KOPT-K1 (cell line): Measurements from ENCODE around the gene TNIK.

ENCODE experiments used
- H3K27ac ChIP-seq: fragments of 200-600 bp; sonication (generic); 2 replicates; pipeline ENCODE4 v1.5.1; 2016; ENCODE audit warnings: antibody characterized with exemption, mild to moderate bottlenecking, low read depth, low read length; ENCODE audit not compliant: poor library complexity, severe bottlenecking
- H3K36me3 ChIP-seq: fragments of 200-600 bp; sonication (generic); 2 replicates; pipeline ENCODE4 v1.5.1; 2017; ENCODE audit warnings: antibody characterized with exemption, mild to moderate bottlenecking, low read length, moderate library complexity; ENCODE audit not compliant: insufficient read depth
- H3K9me3 ChIP-seq: fragments of 200-600 bp; sonication (generic); 2 replicates; pipeline ENCODE4 v1.5.1; 2017; ENCODE audit warnings: antibody characterized with exemption, low read length, mild to moderate bottlenecking; ENCODE audit not compliant: insufficient read depth, poor library complexity, severe bottlenecking

The TNIK gene

GRCh38 chr3:171366043-171366442 lies 94.2 kb downstream of the TNIK start:
- Histone ChIP-seq H3K36me3 (no peaks in the 10 kb centered on the region), H3K27ac (no peak overlapping the region), H3K9me3 (no peaks in the 10 kb centered on the region)

DNA sequence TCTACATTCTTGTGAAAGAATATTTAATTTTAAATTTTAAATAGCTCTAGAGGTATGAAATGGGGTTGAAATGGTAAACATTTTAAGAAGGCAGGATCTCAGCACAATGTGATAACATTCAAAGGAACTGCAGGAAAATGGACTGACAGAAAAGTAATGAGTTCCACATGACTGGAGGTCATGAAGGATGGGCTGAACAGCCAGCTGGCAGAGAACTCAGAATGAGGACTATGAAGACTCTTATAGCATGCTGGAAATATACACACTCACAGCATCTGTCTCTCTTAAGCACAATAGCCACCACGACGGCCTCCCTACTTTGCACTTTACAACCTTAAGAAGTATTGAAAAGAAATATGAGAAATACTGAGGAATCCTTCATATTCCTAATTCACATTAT lies 94.7 kb downstream of the TNIK start:
- H3K36me3 ChIP-seq: no peaks in the 10 kb centered on the region
- H3K9me3 ChIP-seq: no peaks in the 10 kb centered on the region
- H3K27ac ChIP-seq: no peak overlapping the region

- H3K27ac ChIP-seq: no peak overlapping the region
- no peaks in the 10 kb centered on the region for H3K36me3 ChIP-seq
- H3K9me3 ChIP-seq: no peaks in the 10 kb centered on the region
Observed at GRCh38 chr3:171364500-171364899, 95.7 kb downstream of the TNIK start.

DNA sequence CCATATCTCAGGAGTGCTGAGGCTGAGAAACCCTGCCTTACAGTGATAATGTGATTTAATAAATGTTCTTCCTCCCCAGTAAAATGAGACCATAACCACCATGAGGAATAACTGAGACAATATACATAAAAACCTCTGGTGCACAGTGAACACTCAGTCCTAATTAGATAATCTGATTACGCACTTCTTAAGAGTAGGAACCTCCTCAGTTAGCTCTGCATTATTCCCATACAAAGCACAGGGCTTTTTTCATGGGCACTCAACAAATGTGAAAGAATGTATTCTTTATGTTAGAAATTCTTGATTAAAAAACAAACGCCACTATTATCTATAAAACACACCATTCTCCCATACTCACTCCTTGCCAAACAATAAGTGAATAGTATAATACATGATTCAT lies 97.0 kb downstream of the TNIK start:
- Histone ChIP-seq H3K36me3 (no peaks in the 10 kb centered on the region), H3K9me3 (no peaks in the 10 kb centered on the region), H3K27ac (no peak overlapping the region)

GRCh38 chr3:171362575-171362974 lies 97.6 kb downstream of the TNIK start:
- Histone ChIP-seq H3K27ac (no peak overlapping the region), H3K9me3 (no peaks in the 10 kb centered on the region), H3K36me3 (no peaks in the 10 kb centered on the region)

- no peaks in the 10 kb centered on the region for H3K9me3 ChIP-seq
- H3K27ac ChIP-seq: no peak overlapping the region
Observed at GRCh38 chr3:171358881-171359198, 101.4 kb downstream of the TNIK start.

DNA sequence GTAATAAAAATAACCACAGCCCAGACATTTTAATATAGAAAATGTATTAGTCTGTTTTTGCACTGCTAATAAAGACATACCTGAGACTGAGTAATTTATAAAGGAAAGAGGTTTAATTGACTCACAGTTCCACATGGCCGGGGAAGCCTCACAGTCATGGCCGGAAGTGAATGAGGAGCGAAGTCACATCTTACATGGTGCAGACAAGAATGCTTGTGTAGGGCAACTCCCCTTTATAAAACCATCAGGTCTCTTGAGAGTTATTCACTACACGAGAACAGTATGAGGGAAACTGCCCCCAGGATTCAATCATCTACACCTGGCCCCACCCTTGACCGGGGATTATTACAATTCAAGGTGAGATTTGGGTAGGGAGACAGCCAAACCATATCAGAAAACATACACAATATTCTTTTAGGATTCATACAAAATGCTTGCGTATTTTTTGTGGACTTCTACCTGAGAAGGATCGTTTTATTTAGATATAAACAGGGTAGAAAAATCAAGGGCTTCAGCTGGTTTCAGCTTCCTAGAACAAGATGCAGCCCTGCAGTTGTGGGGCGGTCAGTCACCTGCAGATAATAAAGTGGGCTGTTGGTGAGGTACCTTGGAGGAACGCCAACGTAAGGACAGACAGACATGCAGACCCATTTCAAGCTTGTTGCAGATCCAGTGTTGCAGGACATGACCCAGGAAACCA lies 101.9 kb downstream of the TNIK start:
- no peaks in the 10 kb centered on the region for H3K36me3 ChIP-seq
- H3K27ac ChIP-seq: no peak overlapping the region
- no peaks in the 10 kb centered on the region for H3K9me3 ChIP-seq

More at GRCh38 chr3:171358881-171359198, 101.4 kb downstream of the TNIK start:
- H3K36me3 ChIP-seq: no peaks in the 10 kb centered on the region

DNA sequence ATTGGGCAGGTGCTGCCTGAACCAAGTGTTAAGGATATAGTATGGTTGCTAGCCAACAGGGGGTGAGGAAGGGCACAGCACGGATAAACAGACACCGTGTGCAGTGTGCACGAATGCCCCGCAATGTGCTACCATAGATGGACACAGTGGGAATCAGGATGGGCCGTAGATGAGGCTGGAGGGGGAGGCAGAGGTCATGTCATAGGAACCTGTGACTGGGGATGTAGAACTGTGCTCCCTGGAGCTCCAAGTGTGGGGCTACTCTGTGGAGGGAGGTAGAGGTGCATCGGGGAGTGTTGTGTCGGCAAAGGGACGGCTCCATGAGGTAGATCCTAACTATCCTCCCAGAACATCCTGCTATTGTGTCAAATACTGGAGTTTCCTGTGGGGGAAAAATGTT lies 102.5 kb downstream of the TNIK start:
- Histone ChIP-seq H3K9me3 (no peaks in the 10 kb centered on the region), H3K36me3 (no peaks in the 10 kb centered on the region), H3K27ac (no peak overlapping the region)

DNA sequence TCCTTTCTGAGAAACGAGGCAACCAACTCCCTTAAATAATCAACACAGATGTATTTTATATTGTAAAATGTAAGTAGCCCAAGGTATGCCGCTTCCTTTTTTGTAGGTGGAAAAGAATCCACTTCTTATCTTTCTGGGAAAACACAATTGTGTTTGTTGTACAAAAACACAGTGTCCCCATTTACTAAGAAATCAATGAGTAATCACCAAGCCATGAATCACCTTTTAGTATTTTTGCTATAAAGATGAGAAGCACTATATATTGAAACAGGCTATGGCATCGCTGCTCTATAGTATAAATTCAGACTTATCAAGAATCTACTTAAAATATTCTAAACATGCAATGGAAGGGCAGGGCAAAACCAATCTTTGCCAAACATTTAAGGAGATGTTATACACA lies 104.0 kb downstream of the TNIK start:
- no peak overlapping the region for H3K27ac ChIP-seq
- no peaks in the 10 kb centered on the region for H3K9me3 ChIP-seq
- no peaks in the 10 kb centered on the region for H3K36me3 ChIP-seq

DNA sequence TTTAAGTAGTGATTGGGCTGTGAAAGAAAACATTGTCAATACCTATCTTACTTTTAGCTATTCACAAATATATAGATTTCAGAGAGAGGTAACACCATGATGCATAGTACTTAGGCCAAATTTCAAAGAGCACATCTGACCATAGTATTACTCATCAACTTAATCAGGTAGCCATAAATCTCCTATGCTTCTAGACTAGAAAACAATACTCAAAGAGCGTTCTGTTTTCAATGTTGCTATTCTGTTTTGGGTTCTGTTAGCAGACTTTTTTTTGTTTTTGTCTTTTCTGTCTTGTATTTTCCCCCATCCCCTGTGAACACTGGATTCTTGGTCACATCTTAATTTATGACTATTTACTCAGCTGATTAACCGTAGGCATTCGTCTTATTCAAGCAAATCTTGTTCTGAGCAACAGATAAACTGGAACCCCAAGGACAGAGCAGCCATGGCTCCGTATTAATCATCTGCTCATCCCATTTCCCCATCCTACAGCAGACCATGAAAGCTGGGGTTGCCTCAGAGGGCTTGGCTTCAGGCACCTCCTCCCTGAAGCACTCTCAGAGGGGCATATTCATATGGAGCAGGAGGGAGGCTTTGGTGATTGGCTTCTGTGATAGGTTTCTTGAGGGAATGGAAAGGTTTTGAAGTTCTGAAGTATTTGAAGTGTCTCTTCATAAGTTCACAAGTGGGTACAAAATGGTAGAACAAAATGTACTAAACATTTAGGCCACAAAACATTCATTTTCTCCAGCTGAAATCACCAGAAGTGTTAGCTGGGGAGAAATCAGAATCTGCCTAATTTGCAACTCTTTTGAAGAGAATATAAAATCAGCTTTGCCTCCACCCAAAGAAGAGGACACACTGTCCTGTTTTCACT lies 105.3 kb downstream of the TNIK start:
- no peaks in the 10 kb centered on the region for H3K36me3 ChIP-seq
- no peak overlapping the region for H3K27ac ChIP-seq

GRCh38 chr3:171354049-171354705 lies 106.0 kb downstream of the TNIK start:
- no peak overlapping the region for H3K27ac ChIP-seq
- no peaks in the 10 kb centered on the region for H3K9me3 ChIP-seq
- no peaks in the 10 kb centered on the region for H3K36me3 ChIP-seq

More for the DNA sequence above, 105.3 kb downstream of the TNIK start:
- no peaks in the 10 kb centered on the region for H3K9me3 ChIP-seq

DNA sequence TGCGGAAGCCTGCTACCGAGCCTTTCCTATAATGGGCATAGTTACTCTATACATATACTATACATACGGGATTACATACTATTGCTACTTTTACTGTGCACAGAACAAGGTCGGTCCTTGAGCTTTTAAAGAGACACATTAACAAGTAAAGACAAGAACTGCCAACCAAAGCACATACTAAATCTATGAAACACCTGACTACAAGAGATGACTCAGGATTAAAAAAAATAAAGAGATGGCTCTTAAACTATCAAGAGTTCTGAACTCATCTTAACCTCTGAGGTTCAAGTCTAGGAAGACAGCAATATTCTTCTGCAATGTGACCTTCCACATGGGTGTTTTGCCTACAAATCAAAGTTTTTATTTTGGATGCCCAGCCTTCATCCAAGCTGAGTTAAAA lies 106.8 kb downstream of the TNIK start:
- H3K36me3 ChIP-seq: no peaks in the 10 kb centered on the region
- H3K9me3 ChIP-seq: no peaks in the 10 kb centered on the region
- no peak overlapping the region for H3K27ac ChIP-seq

DNA sequence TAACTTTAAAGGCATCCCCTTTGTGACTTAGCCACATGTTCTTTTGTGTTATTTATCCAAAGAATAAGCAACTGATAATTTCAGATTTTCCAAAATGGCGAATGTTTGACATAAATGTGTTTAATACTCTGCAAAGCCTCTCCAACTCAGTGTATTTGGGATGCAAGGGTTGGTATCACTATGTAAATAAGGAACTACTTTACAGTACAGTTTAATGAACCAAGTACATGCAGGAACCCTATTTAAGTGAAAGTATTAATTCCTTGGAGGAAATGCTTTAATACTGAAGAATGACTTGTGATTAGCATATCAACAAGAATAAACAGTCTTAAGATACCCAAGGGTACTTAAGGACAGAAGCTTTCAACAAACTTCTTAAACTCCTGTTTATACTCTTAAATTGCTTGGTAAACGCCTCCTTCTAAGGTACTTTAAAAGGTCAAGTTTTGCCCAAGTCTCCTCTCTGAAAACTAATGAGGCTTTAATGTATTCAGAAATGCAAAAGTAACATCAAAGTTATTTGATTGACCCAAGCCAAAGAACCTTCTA lies 107.7 kb downstream of the TNIK start:
- H3K27ac ChIP-seq: no peak overlapping the region
- no peaks in the 10 kb centered on the region for H3K9me3 ChIP-seq

DNA sequence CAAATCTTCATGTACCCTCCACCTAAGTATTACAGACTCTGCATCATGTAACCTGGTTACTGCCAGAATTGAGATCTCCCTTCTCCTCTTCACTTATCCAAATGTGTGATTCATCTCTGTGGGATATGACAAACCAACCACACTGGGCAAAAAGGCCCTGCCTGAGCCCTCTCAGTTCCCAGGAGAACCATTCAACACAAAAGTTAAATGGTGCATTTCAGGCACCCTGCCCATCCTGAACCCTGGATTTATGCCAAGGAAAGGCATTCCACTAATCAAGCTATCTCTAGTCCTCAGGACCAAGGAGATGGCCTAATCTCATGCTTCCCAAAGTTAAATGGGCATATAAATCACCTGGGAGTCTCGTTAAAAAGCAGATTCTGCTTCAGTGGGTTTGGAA lies 108.5 kb downstream of the TNIK start:
- Histone ChIP-seq H3K9me3 (no peaks in the 10 kb centered on the region), H3K36me3 (no peaks in the 10 kb centered on the region), H3K27ac (no peak overlapping the region)

More for the DNA sequence above, 107.7 kb downstream of the TNIK start:
- no peaks in the 10 kb centered on the region for H3K36me3 ChIP-seq

DNA sequence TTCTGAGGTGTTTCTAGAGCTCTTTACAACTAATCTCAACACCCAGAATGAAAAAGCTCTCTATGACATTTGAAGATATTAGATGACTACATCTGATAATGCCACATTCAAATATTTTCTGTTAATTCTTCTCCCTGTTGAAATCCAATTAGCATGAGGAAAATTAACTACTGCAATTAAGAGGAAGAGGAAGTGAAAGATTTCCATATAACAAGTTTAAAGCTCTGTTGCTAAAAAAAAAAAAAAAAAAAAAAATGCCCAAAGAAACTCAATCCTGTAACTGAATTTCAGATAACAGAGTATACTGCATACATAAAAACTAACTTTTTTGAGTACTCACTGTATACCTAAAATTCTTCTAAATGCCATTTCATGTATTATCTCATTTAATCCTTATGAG lies 109.8 kb downstream of the TNIK start:
- H3K9me3 ChIP-seq: no peaks in the 10 kb centered on the region
- no peaks in the 10 kb centered on the region for H3K36me3 ChIP-seq
- H3K27ac ChIP-seq: no peak overlapping the region
